ENCODE data around the gene SLC9A9.

DNA sequence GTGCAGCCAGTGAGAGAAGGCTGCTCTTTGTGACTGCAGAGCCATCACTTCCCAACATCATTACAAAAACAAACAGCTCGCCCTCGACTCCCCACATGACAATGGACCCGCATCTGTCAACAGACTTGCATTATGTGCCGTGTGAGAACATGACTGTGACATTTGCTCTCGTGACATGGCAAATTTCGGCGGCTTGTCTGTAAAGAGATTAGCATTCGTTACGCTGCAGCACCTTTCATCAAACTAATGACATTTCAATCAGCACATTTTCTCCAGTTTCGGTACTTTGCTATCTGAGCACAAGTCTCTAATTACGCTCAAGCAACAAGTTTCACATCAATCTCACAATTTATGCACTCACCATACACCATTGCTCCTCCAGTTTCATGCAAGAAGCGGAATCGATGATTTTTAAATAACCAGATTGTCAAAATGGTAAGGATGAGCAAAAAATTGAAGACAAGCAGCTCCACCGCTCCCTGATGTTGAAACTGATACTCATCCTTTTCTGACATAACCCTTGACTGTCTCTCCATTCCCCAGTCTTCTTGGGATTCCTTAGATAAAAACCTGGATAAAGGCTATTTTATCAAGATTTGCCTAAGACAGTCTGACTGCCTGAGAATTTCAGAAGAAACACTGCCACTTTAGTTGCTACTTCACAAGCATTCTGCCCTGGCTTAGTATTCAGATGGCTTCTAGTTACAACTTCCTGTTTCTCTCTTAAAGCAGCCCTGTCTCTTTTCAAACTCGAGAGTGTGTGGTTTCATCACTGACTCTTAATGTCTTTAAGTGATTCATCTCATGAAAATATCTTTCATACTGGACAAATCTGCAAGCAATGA lies at the start of gene SLC9A9:
- TF ChIP-seq, protein P1, sequence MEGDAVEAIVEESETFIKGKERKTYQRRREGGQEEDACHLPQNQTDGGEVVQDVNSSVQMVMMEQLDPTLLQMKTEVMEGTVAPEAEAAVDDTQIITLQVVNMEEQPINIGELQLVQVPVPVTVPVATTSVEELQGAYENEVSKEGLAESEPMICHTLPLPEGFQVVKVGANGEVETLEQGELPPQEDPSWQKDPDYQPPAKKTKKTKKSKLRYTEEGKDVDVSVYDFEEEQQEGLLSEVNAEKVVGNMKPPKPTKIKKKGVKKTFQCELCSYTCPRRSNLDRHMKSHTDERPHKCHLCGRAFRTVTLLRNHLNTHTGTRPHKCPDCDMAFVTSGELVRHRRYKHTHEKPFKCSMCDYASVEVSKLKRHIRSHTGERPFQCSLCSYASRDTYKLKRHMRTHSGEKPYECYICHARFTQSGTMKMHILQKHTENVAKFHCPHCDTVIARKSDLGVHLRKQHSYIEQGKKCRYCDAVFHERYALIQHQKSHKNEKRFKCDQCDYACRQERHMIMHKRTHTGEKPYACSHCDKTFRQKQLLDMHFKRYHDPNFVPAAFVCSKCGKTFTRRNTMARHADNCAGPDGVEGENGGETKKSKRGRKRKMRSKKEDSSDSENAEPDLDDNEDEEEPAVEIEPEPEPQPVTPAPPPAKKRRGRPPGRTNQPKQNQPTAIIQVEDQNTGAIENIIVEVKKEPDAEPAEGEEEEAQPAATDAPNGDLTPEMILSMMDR (IDR thresholded peaks at IDR 0.05; ENCODE audit: borderline replicate concordance, extremely low read depth, low read length, poor library complexity, severe bottlenecking), result no peak
- TF ChIP-seq EZH2 (IDR thresholded peaks at IDR 0.05; ENCODE audit: borderline replicate concordance, low read depth, low read length, severe bottlenecking), result no peak

Data from DND-41 (cell line).